B cell (primary cell): ENCODE results near the gene GLCE. TPM values are rescaled to one million over a fixed set of nuclear protein-coding genes. Genes with fewer than 3 reads are reported as not detected.

ENCODE experiments used
- ATAC-seq: fragments of 200-7000 bp; cut with Tn5 transposase; one replicate; pipeline ENCODE4 v1.10.0; 2021; ENCODE audit warnings: low read depth, mild to moderate bottlenecking, moderate number of reproducible peaks, moderate library complexity
- CTCF ChIA-PET: fragments of 350-600 bp; sonication (Branson Sonifier 250); formaldehyde crosslinking; loops from one replicate; lab custom pipeline; 2021; ENCODE audit warnings: antibody characterized with exemption, inconsistent platforms; lab: Charles Lee
- POLR2A ChIA-PET: fragments of 350-600 bp; sonication (Branson Sonifier 250); formaldehyde crosslinking; loops from one replicate; lab custom pipeline; 2021; ENCODE audit warnings: antibody characterized with exemption; lab: Charles Lee
- DNase-seq: peaks from one replicate; pipeline ENCODE4 v3.0.0; 2013
- H2AFZ ChIP-seq: 2 replicates; pipeline ENCODE4 v1.6.1; 2012; ENCODE audit warnings: mild to moderate bottlenecking, low read depth, low read length; ENCODE audit not compliant: insufficient read depth, poor library complexity, severe bottlenecking
- H3K27ac ChIP-seq, 2 donors: 1 replicate in 1 of 2; 2 replicates in 1 of 2; pipeline ENCODE4 v1.5.1; 2012 to 2013; ENCODE audit warnings: low read length in 2 of 2, mild to moderate bottlenecking in 2 of 2, moderate library complexity in 1 of 2
- H3K27me3 ChIP-seq, 4 experiments: fragments of 200-600 bp in 1 of 4; sonication (generic) in 1 of 4; replicated peaks in 1 of 4; 1 replicate in 2 of 4; 2 replicates in 2 of 4; pipeline versions ENCODE4 v1.6.1 to v1.7.0; 2013 to 2016; ENCODE audit warnings: low read length in 3 of 4, mild to moderate bottlenecking in 2 of 4, mixed read lengths in 1 of 4, moderate library complexity in 1 of 4; ENCODE audit not compliant: insufficient read depth in 4 of 4, control insufficient read depth in 3 of 4; ENCODE audit errors: control extremely low read depth in 1 of 4
- H3K36me3 ChIP-seq, 2 experiments: replicated peaks in 1 of 2; 1 replicate in 1 of 2; 2 replicates in 1 of 2; pipeline versions ENCODE4 v1.6.1 to v1.7.1; 2013; ENCODE audit warnings: low read length in 1 of 2; ENCODE audit not compliant: insufficient read depth in 2 of 2, control insufficient read depth in 1 of 2; ENCODE audit errors: control extremely low read depth in 1 of 2, extremely low read depth in 1 of 2
- H3K4me1 ChIP-seq, 2 donors: fragments of 200-600 bp in 1 of 2; sonication (generic) in 1 of 2; 1 replicate in 1 of 2; 2 replicates in 1 of 2; pipeline versions ENCODE4 v1.5.1 to v1.6.1; 2013 to 2017; ENCODE audit warnings: low read length in 2 of 2; ENCODE audit not compliant: control insufficient read depth in 2 of 2, insufficient read depth in 2 of 2
- H3K4me2 ChIP-seq: replicated peaks from 2 replicates; pipeline ENCODE3; 2012; ENCODE audit warnings: mild to moderate bottlenecking, low read depth, low read length; ENCODE audit not compliant: poor library complexity, severe bottlenecking
- H3K4me3 ChIP-seq, 5 experiments: fragments of 200-600 bp in 1 of 5; sonication (generic) in 1 of 5; 1 replicate in 3 of 5; 2 replicates in 2 of 5; pipeline versions ENCODE4 v1.5.1 to v1.7.0; 2011 to 2016; ENCODE audit warnings: low read length in 4 of 5, mild to moderate bottlenecking in 4 of 5, low read depth in 2 of 5, control low read depth in 1 of 5, moderate library complexity in 1 of 5; ENCODE audit not compliant: insufficient read depth in 1 of 5; ENCODE audit errors: control extremely low read depth in 1 of 5, extremely low read depth in 1 of 5
- H3K79me2 ChIP-seq: fragments of 200-600 bp; sonication (generic); one replicate; pipeline ENCODE4 v1.6.0; 2016; ENCODE audit warnings: low read length; ENCODE audit not compliant: control insufficient read depth, insufficient read depth
- H3K9ac ChIP-seq: fragments of 200-600 bp; sonication (generic); 2 replicates; pipeline ENCODE4 v1.6.1; 2017; ENCODE audit warnings: mild to moderate bottlenecking, low read length, moderate library complexity
- H3K9me3 ChIP-seq, 3 donors: one replicate each; pipeline versions ENCODE4 v1.6.1 to v1.7.1; 2013; ENCODE audit warnings: low read length in 2 of 3; ENCODE audit not compliant: control insufficient read depth in 2 of 3, insufficient read depth in 1 of 3; ENCODE audit errors: control extremely low read depth in 1 of 3
- H4K20me1 ChIP-seq: 2 replicates; pipeline ENCODE4 v1.6.0; 2012; ENCODE audit warnings: mild to moderate bottlenecking, low read length; ENCODE audit not compliant: insufficient read depth, control insufficient read depth, poor library complexity, severe bottlenecking
- H3K27ac Mint-ChIP-seq: one replicate; pipeline ENCODE4 v1.8.0; 2021; ENCODE audit warnings: mixed read lengths
- H3K27me3 Mint-ChIP-seq: one replicate; pipeline ENCODE4 v1.8.0; 2021; ENCODE audit warnings: mixed read lengths
- H3K4me1 Mint-ChIP-seq: one replicate; pipeline ENCODE4 v1.8.0; 2021; ENCODE audit warnings: mixed read lengths
- H3K4me3 Mint-ChIP-seq: one replicate; pipeline ENCODE4 v1.8.0; 2021; ENCODE audit warnings: mixed read lengths
- H3K9me3 Mint-ChIP-seq: one replicate; pipeline ENCODE4 v1.8.0; 2022; ENCODE audit warnings: mixed read lengths; ENCODE audit not compliant: insufficient read depth
- EZH2 ChIP-seq: IDR thresholded peaks from 2 replicates; pipeline ENCODE4 v1.6.1; 2012; ENCODE audit warnings: borderline replicate concordance, low read depth, mild to moderate bottlenecking, moderate library complexity, low read length; ENCODE audit not compliant: insufficient read depth, poor library complexity, severe bottlenecking
- WGBS: methylation state at CpG from one replicate; pipeline ENCODE4 v1.1.5; 2013; ENCODE audit warnings: missing lambda C conversion rate; ENCODE audit not compliant: insufficient coverage; 5-methylcytosine and 5-hydroxymethylcytosine counted together
- intact Hi-C: fragments of 100-400 bp; cut with micrococcal nuclease; formaldehyde crosslinking; loops from one replicate; pipeline ENCODE4 v1.10.0; 2022
- polyA plus RNA-seq: library from polyadenylated mRNA; depleted of rRNA; stranded (reverse); fragments of >200 nt; gene quantifications from 2 replicates; pipeline ENCODE4 v1.2.3, GENCODE V29; 2012
- total RNA-seq, 2 donors: library from RNA; stranded (reverse); fragments of 120-200 nt in 1 of 2; gene quantifications; 1 replicate in 1 of 2; 2 replicates in 1 of 2; pipeline versions ENCODE4 v1.2.3 to v1.2.4, GENCODE V29; 2013 to 2022
- TF ChIP-seq, protein P1 (sequence below): fragments of 200-600 bp; IDR thresholded peaks from one replicate; pipeline ENCODE4 v1.8.0; 2022; ENCODE audit warnings: antibody characterized with exemption, mild to moderate bottlenecking

Gene GLCE
- total and polyA plus RNA-seq, 2 donors (not counting 1 experiment from before 2014, with no cell fraction given) = 3.0 to 5.3 TPM

DNA sequence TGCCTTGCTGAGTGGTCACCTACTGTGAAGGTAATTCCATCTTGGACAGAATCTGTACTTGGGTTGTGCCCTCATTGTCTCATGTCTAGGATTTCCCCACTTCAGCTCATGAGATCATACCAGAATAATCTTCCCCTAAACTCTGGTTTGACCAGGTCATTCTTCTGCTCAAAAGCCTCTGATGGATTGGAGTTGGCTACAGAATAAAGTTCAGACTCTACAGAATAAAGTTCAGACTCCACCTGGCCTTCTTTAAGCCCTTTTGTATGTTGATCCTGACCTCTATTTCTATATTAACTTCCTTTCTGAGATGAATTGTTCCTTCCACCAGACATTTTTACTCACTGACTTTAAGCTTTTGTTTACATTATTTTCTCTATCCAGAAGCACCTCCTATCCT lies 6.4 kb upstream of the GLCE start:
- Histone ChIP-seq H2AFZ (no peak overlapping the region), H3K4me1 (no peaks in the 10 kb centered on the region), H3K9me3 (no peaks in the 10 kb centered on the region), H3K27me3 (peaks cover 0 to 20% (median 6%) of the 10 kb centered on the region in 4 experiments), H4K20me1 (no peaks in the 10 kb centered on the region), H3K79me2 (no peaks in the 10 kb centered on the region), H3K4me3 (no peak overlapping the region), H3K4me2 (no peak overlapping the region), H3K9ac (no peak overlapping the region), H3K36me3 (no peaks in the 10 kb centered on the region), H3K27ac (no peak overlapping the region)
- Mint-ChIP-seq H3K4me3 (no peak overlapping the region), H3K4me1 (peaks cover under 1% of the 10 kb centered on the region), H3K27ac (no peak overlapping the region), H3K27me3 (peaks cover 59% of the 10 kb centered on the region), H3K9me3 (no peaks in the 10 kb centered on the region)
- intact Hi-C loops = no loop called here
- TF ChIP-seq, protein P1, sequence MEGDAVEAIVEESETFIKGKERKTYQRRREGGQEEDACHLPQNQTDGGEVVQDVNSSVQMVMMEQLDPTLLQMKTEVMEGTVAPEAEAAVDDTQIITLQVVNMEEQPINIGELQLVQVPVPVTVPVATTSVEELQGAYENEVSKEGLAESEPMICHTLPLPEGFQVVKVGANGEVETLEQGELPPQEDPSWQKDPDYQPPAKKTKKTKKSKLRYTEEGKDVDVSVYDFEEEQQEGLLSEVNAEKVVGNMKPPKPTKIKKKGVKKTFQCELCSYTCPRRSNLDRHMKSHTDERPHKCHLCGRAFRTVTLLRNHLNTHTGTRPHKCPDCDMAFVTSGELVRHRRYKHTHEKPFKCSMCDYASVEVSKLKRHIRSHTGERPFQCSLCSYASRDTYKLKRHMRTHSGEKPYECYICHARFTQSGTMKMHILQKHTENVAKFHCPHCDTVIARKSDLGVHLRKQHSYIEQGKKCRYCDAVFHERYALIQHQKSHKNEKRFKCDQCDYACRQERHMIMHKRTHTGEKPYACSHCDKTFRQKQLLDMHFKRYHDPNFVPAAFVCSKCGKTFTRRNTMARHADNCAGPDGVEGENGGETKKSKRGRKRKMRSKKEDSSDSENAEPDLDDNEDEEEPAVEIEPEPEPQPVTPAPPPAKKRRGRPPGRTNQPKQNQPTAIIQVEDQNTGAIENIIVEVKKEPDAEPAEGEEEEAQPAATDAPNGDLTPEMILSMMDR = no peak
- no peak for TF ChIP-seq EZH2
- ATAC-seq = no peak
- CTCF ChIA-PET = no interaction called here
- no peak for DNase-seq
- POLR2A ChIA-PET = no interaction called here

DNA sequence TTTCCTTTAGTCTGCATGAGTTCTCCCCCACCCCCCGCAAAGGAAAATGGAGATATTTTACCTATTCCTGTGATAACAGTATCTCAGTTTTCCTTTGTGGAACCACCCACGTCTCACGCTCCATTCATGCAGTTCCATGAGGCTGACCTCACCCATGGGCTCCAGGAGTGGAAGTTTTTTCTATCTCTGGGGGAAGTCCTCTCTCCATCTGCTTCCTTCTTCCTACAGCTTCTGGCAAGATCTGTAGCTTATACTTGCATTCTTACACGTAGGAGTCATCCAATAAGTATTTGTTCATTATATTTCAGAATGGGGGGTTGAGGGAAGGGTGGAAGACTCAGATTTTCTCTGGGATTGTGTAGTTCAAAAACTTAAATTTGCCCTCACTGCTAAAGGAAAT lies 5.8 kb upstream of the GLCE start:
- intact Hi-C loops = no loop called here
- H3K4me2 ChIP-seq = no peak overlapping the region
- CTCF ChIA-PET = no interaction called here

More for the DNA sequence above, 5.8 kb upstream of the GLCE start:
- Histone ChIP-seq H3K9ac (no peak overlapping the region), H3K4me1 (peaks cover 3% of the 10 kb centered on the region in 2 donors), H3K79me2 (no peaks in the 10 kb centered on the region), H2AFZ (no peak overlapping the region), H3K9me3 (no peaks in the 10 kb centered on the region), H4K20me1 (no peaks in the 10 kb centered on the region), H3K4me3 (no peak overlapping the region), H3K27ac (no peak overlapping the region), H3K36me3 (no peaks in the 10 kb centered on the region), H3K27me3 (peaks cover 0 to 20% (median 6%) of the 10 kb centered on the region in 4 experiments)
- POLR2A ChIA-PET = no interaction called here
- no peak for DNase-seq
- no peak for ATAC-seq
- no peak overlapping the region for H3K27ac Mint-ChIP-seq
- WGBS = 20% methylated on average over 1 of the region's 4 CpGs
- TF ChIP-seq, protein P1 = no peak
- TF ChIP-seq EZH2 = no peak
- H3K9me3 Mint-ChIP-seq = no peaks in the 10 kb centered on the region
- peaks cover 54% of the 10 kb centered on the region for H3K27me3 Mint-ChIP-seq
- no peak overlapping the region for H3K4me3 Mint-ChIP-seq
- peaks cover 4% of the 10 kb centered on the region for H3K4me1 Mint-ChIP-seq
